Naive B cell (primary cell): ENCODE measurements around the gene PIGZ. TPM values are rescaled to one million over a fixed set of nuclear protein-coding genes. Genes with fewer than 3 reads are reported as not detected.
A peak's percentile ranks its signal among the peaks of the same experiment; 100 is the strongest.

Experiments used
- ATAC-seq, 2 donors: fragments of 150-1000 bp; cut with Tn5 transposase; 2 replicates each; pipeline ENCODE4 v1.10.0; 2021; ENCODE audit warnings: low read depth in 2 of 2, mild to moderate bottlenecking in 2 of 2, moderate library complexity in 2 of 2
- DNase-seq: peaks from one replicate; pipeline ENCODE4 v3.0.0; 2022
- H3K27ac Mint-ChIP-seq, 6 donors: one replicate each; pipeline ENCODE4 v1.8.0; 2020 to 2022; ENCODE audit warnings: mild to moderate bottlenecking in 6 of 6, mixed read lengths in 6 of 6, moderate library complexity in 5 of 6, inconsistent platforms in 2 of 6
- H3K27me3 Mint-ChIP-seq, 3 donors: one replicate each; pipeline ENCODE4 v1.8.0; 2021 to 2022; ENCODE audit warnings: mixed read lengths in 3 of 3, mild to moderate bottlenecking in 1 of 3
- H3K36me3 Mint-ChIP-seq, 2 donors: one replicate each; pipeline ENCODE4 v1.8.0; 2020 to 2022; ENCODE audit warnings: mixed read lengths in 2 of 2, inconsistent platforms in 1 of 2, mild to moderate bottlenecking in 1 of 2
- H3K4me1 Mint-ChIP-seq, 3 donors: one replicate each; pipeline ENCODE4 v1.8.0; 2020 to 2022; ENCODE audit warnings: mixed read lengths in 3 of 3, inconsistent platforms in 1 of 3, mild to moderate bottlenecking in 1 of 3, moderate library complexity in 1 of 3
- H3K4me3 Mint-ChIP-seq, 8 donors: one replicate each; pipeline ENCODE4 v1.8.0; 2020 to 2022; ENCODE audit warnings: mild to moderate bottlenecking in 8 of 8, mixed read lengths in 8 of 8, moderate library complexity in 8 of 8, inconsistent platforms in 2 of 8
- H3K9me3 Mint-ChIP-seq, 7 donors: one replicate each; pipeline ENCODE4 v1.8.0; 2020 to 2022; ENCODE audit warnings: mixed read lengths in 7 of 7, mild to moderate bottlenecking in 5 of 7, inconsistent platforms in 2 of 7, moderate library complexity in 1 of 7
- polyA plus RNA-seq, 6 donors: library from polyadenylated mRNA; unstranded; fragments of 300-500 nt; fragmentation: Illumina TruSeq; gene quantifications; one replicate each; pipeline ENCODE4 v1.2.3, GENCODE V29; 2021; ENCODE audit warnings: low read depth in 6 of 6

The PIGZ gene
- polyA plus RNA-seq, 6 donors from 2014 or later: 0.45 to 2.6 (median 1.1) TPM; not detected in 1

GRCh38 chr3:196927571-196928453 lies 40.8 kb downstream of the PIGZ start:
- ATAC-seq (no peak), DNase-seq (no peak)
- H3K27ac Mint-ChIP-seq: peak overlapping the region in 4 of 6 donors; percentile 20 to 57 (median 42)
- H3K36me3 Mint-ChIP-seq: peaks cover 0 to 7% of the 10 kb centered on the region in 2 donors
- H3K4me3 Mint-ChIP-seq: no peak overlapping the region
- peaks cover 0 to 11% (median 4%) of the 10 kb centered on the region in 3 donors for H3K4me1 Mint-ChIP-seq
- H3K9me3 Mint-ChIP-seq: no peaks in the 10 kb centered on the region
- H3K27me3 Mint-ChIP-seq: no peaks in the 10 kb centered on the region

DNA sequence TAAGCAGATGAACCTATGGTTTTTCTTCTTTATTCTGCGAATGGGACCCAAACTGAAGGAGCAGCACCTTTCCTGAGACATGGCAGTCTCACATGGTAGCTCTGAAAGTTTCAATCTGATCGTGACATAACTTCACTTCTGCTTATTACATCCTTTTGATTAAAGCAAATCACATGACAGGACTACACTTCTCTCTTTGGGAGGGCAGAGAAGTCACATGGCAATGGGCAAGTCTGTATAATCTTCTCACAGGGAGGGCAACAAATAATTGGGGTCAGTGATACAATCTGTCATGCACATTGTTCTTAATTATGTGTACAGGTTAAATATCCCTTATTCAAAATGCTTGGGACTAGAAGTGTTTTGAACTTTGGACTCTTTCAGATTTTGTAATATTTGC lies 47.9 kb downstream of the PIGZ start:
- H3K4me1 Mint-ChIP-seq: peaks cover 13 to 22% (median 17%) of the 10 kb centered on the region in 3 donors
- H3K27ac Mint-ChIP-seq: peak overlapping the region in 5 of 6 donors; percentile 8 to 76 (median 54)
- H3K36me3 Mint-ChIP-seq: peaks cover 7 to 10% of the 10 kb centered on the region in 2 donors
- ATAC-seq (peak; percentile 98), DNase-seq (peak; percentile 26)
- no peak overlapping the region for H3K4me3 Mint-ChIP-seq
- H3K9me3 Mint-ChIP-seq: peaks cover 5 to 9% (median 7%) of the 10 kb centered on the region in 7 donors
- no peaks in the 10 kb centered on the region for H3K27me3 Mint-ChIP-seq

DNA sequence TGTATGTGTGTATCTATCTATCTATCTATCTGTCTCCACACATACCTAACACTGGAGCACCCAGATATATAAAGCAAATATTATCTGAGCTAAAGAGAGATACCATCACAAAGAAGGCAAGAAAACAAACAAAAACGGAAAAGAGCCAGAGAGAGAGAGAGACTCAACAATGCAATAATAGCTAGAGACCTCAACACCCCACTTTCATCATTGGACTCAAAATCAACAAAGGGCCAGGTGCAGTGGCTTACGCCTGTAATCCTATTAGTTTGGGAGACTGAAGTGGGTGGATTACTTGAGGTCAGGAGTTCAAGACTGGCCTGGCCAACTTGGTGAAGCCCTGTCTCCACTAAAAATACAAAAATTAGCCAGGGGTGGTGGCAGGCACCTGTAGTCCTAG lies 49.7 kb downstream of the PIGZ start:
- H3K36me3 Mint-ChIP-seq: peaks cover 19% of the 10 kb centered on the region in 2 donors
- peaks cover 5 to 9% (median 7%) of the 10 kb centered on the region in 7 donors for H3K9me3 Mint-ChIP-seq
- H3K27me3 Mint-ChIP-seq: no peaks in the 10 kb centered on the region
- peak overlapping the region in 1 of 6 donors; percentile 47 for H3K27ac Mint-ChIP-seq
- DNase-seq (no peak), ATAC-seq (no peak)
- H3K4me3 Mint-ChIP-seq: no peak overlapping the region
- peaks cover 13 to 22% (median 17%) of the 10 kb centered on the region in 3 donors for H3K4me1 Mint-ChIP-seq

- Mint-ChIP-seq H3K36me3 (peaks cover 19 to 20% of the 10 kb centered on the region in 2 donors), H3K9me3 (peaks cover 5 to 9% (median 7%) of the 10 kb centered on the region in 7 donors), H3K4me1 (peaks cover 13 to 22% (median 21%) of the 10 kb centered on the region in 3 donors), H3K27me3 (no peaks in the 10 kb centered on the region), H3K27ac (peak overlapping the region in 2 of 6 donors; percentile 26 to 56), H3K4me3 (no peak overlapping the region)
- ATAC-seq: no peak
- no peak for DNase-seq
These were observed 51.6 kb downstream of the PIGZ start for GRCh38 chr3:196916995-196917394.

GRCh38 chr3:196916221-196916620 lies 52.4 kb downstream of the PIGZ start:
- Mint-ChIP-seq H3K9me3 (peaks cover 5 to 9% (median 7%) of the 10 kb centered on the region in 7 donors), H3K27ac (no peak overlapping the region), H3K36me3 (peaks cover 19 to 20% of the 10 kb centered on the region in 2 donors), H3K4me3 (no peak overlapping the region), H3K4me1 (peaks cover 13 to 22% (median 21%) of the 10 kb centered on the region in 3 donors), H3K27me3 (no peaks in the 10 kb centered on the region)
- no peak for ATAC-seq
- DNase-seq: no peak

GRCh38 chr3:196915375-196915774 lies 53.3 kb downstream of the PIGZ start:
- Mint-ChIP-seq H3K27ac (no peak overlapping the region), H3K4me1 (peaks cover 8 to 16% (median 16%) of the 10 kb centered on the region in 3 donors), H3K9me3 (peaks cover 5 to 9% (median 7%) of the 10 kb centered on the region in 7 donors), H3K27me3 (no peaks in the 10 kb centered on the region), H3K36me3 (peaks cover 19 to 20% of the 10 kb centered on the region in 2 donors), H3K4me3 (no peak overlapping the region)
- ATAC-seq: no peak
- no peak for DNase-seq

GRCh38 chr3:196914866-196915265 lies 53.8 kb downstream of the PIGZ start:
- Mint-ChIP-seq H3K9me3 (peaks cover 5 to 9% (median 7%) of the 10 kb centered on the region in 7 donors), H3K4me3 (no peak overlapping the region), H3K36me3 (peaks cover 19 to 20% of the 10 kb centered on the region in 2 donors), H3K27ac (peak overlapping the region in 1 of 6 donors; percentile 87), H3K4me1 (peaks cover 6 to 11% (median 11%) of the 10 kb centered on the region in 3 donors), H3K27me3 (no peaks in the 10 kb centered on the region)
- no peak for DNase-seq
- no peak for ATAC-seq

GRCh38 chr3:196903740-196904139 lies 64.9 kb downstream of the PIGZ start:
- ATAC-seq (no peak), DNase-seq (no peak)
- peaks cover 0 to 2% (median 0%) of the 10 kb centered on the region in 3 donors for H3K4me1 Mint-ChIP-seq
- H3K27me3 Mint-ChIP-seq: no peaks in the 10 kb centered on the region
- H3K9me3 Mint-ChIP-seq: no peaks in the 10 kb centered on the region
- H3K36me3 Mint-ChIP-seq: peaks cover 21 to 28% of the 10 kb centered on the region in 2 donors
- H3K27ac Mint-ChIP-seq: peak overlapping the region in 1 of 6 donors; percentile 38
- H3K4me3 Mint-ChIP-seq: no peak overlapping the region

DNA sequence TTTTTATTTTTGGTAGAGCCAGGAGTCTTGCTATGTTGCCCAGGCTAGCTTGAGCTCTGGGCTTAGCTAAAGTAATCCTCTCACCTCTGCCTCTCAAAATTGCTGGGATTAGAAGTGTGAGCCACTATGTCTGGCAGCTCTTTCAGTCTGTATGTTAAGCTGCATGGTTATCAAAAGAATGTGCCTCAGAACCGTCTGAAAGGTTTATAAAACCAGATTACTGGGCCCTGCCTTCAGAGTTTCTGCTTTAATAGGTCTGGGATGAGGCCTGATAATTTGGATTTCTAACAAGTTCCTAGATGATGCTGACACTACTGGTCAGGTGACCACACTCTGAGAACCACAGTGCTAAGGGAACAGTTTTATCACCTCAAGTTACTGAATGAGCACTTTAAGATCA lies 66.3 kb downstream of the PIGZ start:
- Mint-ChIP-seq H3K27me3 (no peaks in the 10 kb centered on the region), H3K4me1 (no peaks in the 10 kb centered on the region), H3K36me3 (peaks cover 21 to 28% of the 10 kb centered on the region in 2 donors), H3K9me3 (no peaks in the 10 kb centered on the region), H3K27ac (peak overlapping the region in 1 of 6 donors; percentile 36), H3K4me3 (no peak overlapping the region)
- DNase-seq (no peak), ATAC-seq (no peak)

- no peaks in the 10 kb centered on the region for H3K4me1 Mint-ChIP-seq
- H3K36me3 Mint-ChIP-seq: peaks cover 18 to 25% of the 10 kb centered on the region in 2 donors
- DNase-seq: no peak
- peak overlapping the region in 1 of 6 donors; percentile 36 for H3K27ac Mint-ChIP-seq
- H3K4me3 Mint-ChIP-seq: no peak overlapping the region
- no peak for ATAC-seq
- H3K9me3 Mint-ChIP-seq: no peaks in the 10 kb centered on the region
- no peaks in the 10 kb centered on the region for H3K27me3 Mint-ChIP-seq
These were observed 66.9 kb downstream of the PIGZ start for GRCh38 chr3:196901768-196902167.

Other genes with a start within 250 kb of the PIGZ start
- gene PAK2, start 229.0 kb downstream of the PIGZ start, polyA plus RNA-seq: 10 to 100 TPM; 37.4 to 47.7 (median 41.8) TPM
- gene SENP5, start 100.9 kb downstream of the PIGZ start, polyA plus RNA-seq: 10 to 100 TPM in 4 of 6 donors, 1 to 10 TPM in 2; 4.3 to 15.4 (median 13.4) TPM
- gene NCBP2, start 26.3 kb downstream of the PIGZ start, polyA plus RNA-seq: 10 to 100 TPM; 35.9 to 75.6 (median 62.9) TPM
- under 1 TPM in 1 of 6 donors, not detected in 5; 0.61 TPM for gene MELTF, start 61.0 kb upstream of the PIGZ start, polyA plus RNA-seq